GM23338 (cell line): ENCODE results near the gene FAM120A. TPM values are rescaled to one million over a fixed set of nuclear protein-coding genes. Genes with fewer than 3 reads are reported as not detected.

ENCODE experiments used
- ATAC-seq: fragments of 200-7000 bp; cut with Tn5 transposase; 3 replicates; pipeline ENCODE4 v1.9.1; 2020
- DNase-seq: peaks from one replicate; pipeline ENCODE4 v3.0.0-alpha.2; 2015; ENCODE audit warnings: low spot score
- H2AFZ ChIP-seq: fragments of 200-600 bp; sonication (generic); 2 replicates; pipeline ENCODE4 v1.8.0; 2016; ENCODE audit warnings: antibody characterized with exemption, mild to moderate bottlenecking, moderate library complexity
- H3F3A ChIP-seq: fragments of 200-600 bp; sonication (generic); replicated peaks from 2 replicates; pipeline ENCODE4 v1.8.0; 2017; ENCODE audit warnings: antibody characterized with exemption, mixed run types, low read depth
- H3K27ac ChIP-seq: fragments of 200-600 bp; sonication (generic); 2 replicates; pipeline ENCODE4 v1.6.1; 2016; ENCODE audit warnings: low read depth
- H3K27me3 ChIP-seq: fragments of 200-600 bp; sonication (generic); 2 replicates; pipeline ENCODE4 v1.8.0; 2016; ENCODE audit warnings: mild to moderate bottlenecking, mixed run types, moderate library complexity; ENCODE audit not compliant: insufficient read depth
- H3K36me3 ChIP-seq: fragments of 200-600 bp; sonication (generic); 2 replicates; pipeline ENCODE4 v1.8.0; 2016; ENCODE audit warnings: mild to moderate bottlenecking; ENCODE audit not compliant: insufficient read depth
- H3K4me1 ChIP-seq: fragments of 200-600 bp; sonication (generic); 2 replicates; pipeline ENCODE4 v1.8.0; 2016; ENCODE audit warnings: mild to moderate bottlenecking, moderate library complexity; ENCODE audit not compliant: insufficient read depth
- H3K4me2 ChIP-seq: fragments of 200-600 bp; sonication (generic); 2 replicates; pipeline ENCODE4 v1.7.1; 2017; ENCODE audit warnings: mixed run types
- H3K4me3 ChIP-seq: fragments of 200-600 bp; sonication (generic); 2 replicates; pipeline ENCODE4 v1.6.1; 2016; ENCODE audit warnings: mixed run types
- H3K79me2 ChIP-seq: fragments of 200-600 bp; sonication (generic); replicated peaks from 2 replicates; pipeline ENCODE4 v1.8.0; 2017; ENCODE audit warnings: mild to moderate bottlenecking; ENCODE audit not compliant: insufficient read depth
- H3K9me2 ChIP-seq: fragments of 200-600 bp; sonication (generic); 2 replicates; pipeline ENCODE4 v1.8.0; 2017; ENCODE audit not compliant: insufficient read depth
- H4K20me1 ChIP-seq: fragments of 200-600 bp; sonication (generic); replicated peaks from 2 replicates; pipeline ENCODE4 v1.8.0; 2017; ENCODE audit warnings: mild to moderate bottlenecking; ENCODE audit not compliant: insufficient read depth
- H3K27ac Mint-ChIP-seq: 2 replicates; pipeline ENCODE4 v1.8.0; 2020; ENCODE audit warnings: inconsistent platforms, mild to moderate bottlenecking, moderate library complexity, mixed read lengths
- H3K27me3 Mint-ChIP-seq: 3 replicates; pipeline ENCODE4 v1.8.0; 2022; ENCODE audit warnings: low read depth, mild to moderate bottlenecking, moderate library complexity, mixed read lengths, inconsistent platforms; ENCODE audit not compliant: insufficient read depth, poor library complexity
- H3K36me3 Mint-ChIP-seq: 3 replicates; pipeline ENCODE4 v1.8.0; 2021; ENCODE audit warnings: low read depth, mild to moderate bottlenecking, inconsistent platforms, moderate library complexity, mixed read lengths
- H3K4me1 Mint-ChIP-seq: 3 replicates; pipeline ENCODE4 v1.8.0; 2020; ENCODE audit warnings: mild to moderate bottlenecking, inconsistent platforms, mixed read lengths
- H3K4me3 Mint-ChIP-seq: 3 replicates; pipeline ENCODE4 v1.8.0; 2021; ENCODE audit warnings: moderate library complexity, mild to moderate bottlenecking, inconsistent platforms, mixed read lengths
- H3K9me3 Mint-ChIP-seq: 3 replicates; pipeline ENCODE4 v1.8.0; 2020; ENCODE audit warnings: moderate library complexity, mild to moderate bottlenecking, inconsistent platforms, mixed read lengths
- CREB1 ChIP-seq: fragments of 250-450 bp; sonication (Bioruptor Pico); IDR thresholded peaks from 2 replicates; pipeline ENCODE4 v1.5.0; 2020; ENCODE audit warnings: low read depth, mild to moderate bottlenecking, moderate library complexity
- CTCF ChIP-seq, 2 experiments: fragments of 200-600 bp in 1 of 2; sonication (generic) in 1 of 2; conservative IDR thresholded peaks; 2 replicates each; pipeline versions ENCODE4 v1.5.1 to v1.6.1; 2016 to 2017; ENCODE audit warnings: antibody characterized with exemption in 2 of 2, low read depth in 2 of 2, mild to moderate bottlenecking in 2 of 2, moderate library complexity in 1 of 2
- ETS1 ChIP-seq: IDR thresholded peaks from 2 replicates; pipeline ENCODE4 v1.6.1; 2016; ENCODE audit warnings: antibody characterized with exemption
- EZH2 ChIP-seq: fragments of 200-600 bp; sonication (generic); IDR thresholded peaks from one replicate; pipeline ENCODE4 v1.8.0; 2017; ENCODE audit warnings: antibody characterized with exemption, mild to moderate bottlenecking, low read depth; ENCODE audit not compliant: unreplicated experiment
- EZH2phosphoT487 ChIP-seq: fragments of 200-600 bp; sonication (generic); IDR thresholded peaks from one replicate; pipeline ENCODE4 v1.8.1; 2018; ENCODE audit warnings: antibody characterized with exemption; ENCODE audit not compliant: unreplicated experiment
- JUNB ChIP-seq: IDR thresholded peaks from one replicate; pipeline ENCODE4 v1.6.1; 2016; ENCODE audit warnings: antibody characterized with exemption; ENCODE audit not compliant: unreplicated experiment
- NANOG ChIP-seq: IDR thresholded peaks from 2 replicates; pipeline ENCODE4 v1.6.1; 2016; ENCODE audit warnings: antibody characterized with exemption, borderline replicate concordance
- POLR2AphosphoS5 ChIP-seq: IDR thresholded peaks from 2 replicates; pipeline ENCODE4 v1.6.1; 2016; ENCODE audit warnings: antibody characterized with exemption, low read depth
- REST ChIP-seq: IDR thresholded peaks from one replicate; pipeline ENCODE4 v1.6.1; 2018; ENCODE audit warnings: antibody characterized with exemption; ENCODE audit not compliant: unreplicated experiment
- STAT1 ChIP-seq: IDR thresholded peaks from one replicate; pipeline ENCODE4 v1.6.1; 2016; ENCODE audit warnings: antibody characterized with exemption; ENCODE audit not compliant: unreplicated experiment
- ZNF114 ChIP-seq: fragments of 250-450 bp; sonication (Bioruptor Pico); IDR thresholded peaks from 2 replicates; pipeline ENCODE4 v1.5.0; 2020; ENCODE audit warnings: mild to moderate bottlenecking, moderate library complexity
- ZNF331 ChIP-seq: fragments of 250-450 bp; sonication (Bioruptor Pico); IDR thresholded peaks from 2 replicates; pipeline ENCODE4 v1.5.0; 2020; ENCODE audit warnings: low read depth, mild to moderate bottlenecking, moderate library complexity
- polyA plus RNA-seq: library from polyadenylated mRNA; unstranded; fragments of >200 nt; fragmentation: Nextera tagmentation; extraction: Ambion mirVana; gene quantifications from 2 replicates; pipeline ENCODE4 v1.2.1, GENCODE V29; 2016
- total RNA-seq: library from RNA; depleted of rRNA; stranded (reverse); fragments of >200 nt; shearing (Covaris generic); gene quantifications from 2 replicates; pipeline ENCODE4 v1.2.3, GENCODE V29; 2014

Gene FAM120A
- total and polyA plus RNA-seq, 2 experiments from 2014 or later, result 28.2 to 52.5 TPM

GRCh38 chr9:93589688-93590087 is 138.2 kb downstream of the FAM120A start (continued):
- no peak for TF ChIP-seq REST
- TF ChIP-seq EZH2, result no peak

- Histone ChIP-seq H3K4me1 (no peaks in the 10 kb centered on the region; the same call in 1 of the 2 replicates), H2AFZ (no peak overlapping the region), H3K4me3 (no peak overlapping the region), H4K20me1 (peaks cover 6% of the 10 kb centered on the region), H3F3A (no peaks in the 10 kb centered on the region; the same call in 1 of the 2 replicates), H3K4me2 (no peak overlapping the region), H3K9me2 (no peaks in the 10 kb centered on the region), H3K36me3 (no peaks in the 10 kb centered on the region), H3K27me3 (no peaks in the 10 kb centered on the region), H3K79me2 (peaks cover 21% of the 10 kb centered on the region), H3K27ac (no peak overlapping the region)
- Mint-ChIP-seq H3K4me3 (no peak overlapping the region), H3K27me3 (peaks cover 4% of the 10 kb centered on the region), H3K4me1 (peaks cover 36% of the 10 kb centered on the region), H3K27ac (no peak overlapping the region), H3K9me3 (no peaks in the 10 kb centered on the region), H3K36me3 (no peaks in the 10 kb centered on the region; the same call in 2 of the 3 replicates)
- no peak for ATAC-seq
- no peak for DNase-seq
- TF ChIP-seq POLR2AphosphoS5 (no peak), EZH2phosphoT487 (no peak), CREB1 (CRISPR knock-in tag) (no peak), STAT1 (no peak), ZNF331 (CRISPR knock-in tag) (no peak), ZNF114 (no peak), ETS1 (no peak), CTCF (conservative IDR thresholded peaks at IDR 0.05; ENCODE audit: low read depth in 2 of 2) (no peak), EZH2 (no peak), JUNB (no peak), NANOG (no peak), REST (no peak)
Measured at GRCh38 chr9:93590609-93591234, 139.2 kb downstream of the FAM120A start.
